ENCODE measurements around the gene RNU7-1. TPM values are rescaled to one million over a fixed set of nuclear protein-coding genes. Genes with fewer than 3 reads are reported as not detected.

RNU7-1 gene
- total and polyA plus RNA-seq, 10 donors = not detected

DNA sequence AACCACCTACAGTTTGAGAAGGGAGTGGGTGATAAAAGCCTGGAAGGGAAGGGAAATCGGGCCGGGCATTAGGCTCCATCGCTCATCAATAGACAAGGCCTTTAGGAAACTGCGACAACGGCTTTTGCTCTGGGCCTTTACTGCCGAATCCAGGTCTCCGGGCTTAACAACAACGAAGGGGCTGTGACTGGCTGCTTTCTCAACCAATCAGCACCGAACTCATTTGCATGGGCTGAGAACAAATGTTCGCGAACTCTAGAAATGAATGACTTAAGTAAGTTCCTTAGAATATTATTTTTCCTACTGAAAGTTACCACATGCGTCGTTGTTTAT lies 261 bp upstream of the RNU7-1 start:
- Histone ChIP-seq H3K4me1 (peaks cover 42 to 80% (median 68%) of the 10 kb centered on the region in 6 donors), H3K36me3 (peaks cover 0 to 30% (median 4%) of the 10 kb centered on the region in 6 donors), H3K27ac (peak overlapping the region; percentile 92 to 99 (median 96)), H3K4me3 (peak overlapping the region in 6 of 8 donors; percentile 62 to 81 (median 74)), H3K9me3 (no peaks in the 10 kb centered on the region), H3K27me3 (replicated peaks in 1 of 7) (no peaks in the 10 kb centered on the region)
- WGBS, 5 donors = 1 to 2% (median 1%) methylated on average over 13 of the region's 13 CpGs
- DNase-seq = peak; percentile 92
- intact Hi-C loops (cut with DNase I; ENCODE audit: low total_unique reads) = loop anchor here (10.0 kb wide), 1 partner anchor 171 kb away; no protein-coding TSS in a partner anchor
- TF ChIP-seq POLR2A (IDR thresholded peaks at IDR 0.05) (no peak), POLR2AphosphoS5 (IDR thresholded peaks at IDR 0.05) (no peak)
- TF ChIP-seq, protein P1, sequence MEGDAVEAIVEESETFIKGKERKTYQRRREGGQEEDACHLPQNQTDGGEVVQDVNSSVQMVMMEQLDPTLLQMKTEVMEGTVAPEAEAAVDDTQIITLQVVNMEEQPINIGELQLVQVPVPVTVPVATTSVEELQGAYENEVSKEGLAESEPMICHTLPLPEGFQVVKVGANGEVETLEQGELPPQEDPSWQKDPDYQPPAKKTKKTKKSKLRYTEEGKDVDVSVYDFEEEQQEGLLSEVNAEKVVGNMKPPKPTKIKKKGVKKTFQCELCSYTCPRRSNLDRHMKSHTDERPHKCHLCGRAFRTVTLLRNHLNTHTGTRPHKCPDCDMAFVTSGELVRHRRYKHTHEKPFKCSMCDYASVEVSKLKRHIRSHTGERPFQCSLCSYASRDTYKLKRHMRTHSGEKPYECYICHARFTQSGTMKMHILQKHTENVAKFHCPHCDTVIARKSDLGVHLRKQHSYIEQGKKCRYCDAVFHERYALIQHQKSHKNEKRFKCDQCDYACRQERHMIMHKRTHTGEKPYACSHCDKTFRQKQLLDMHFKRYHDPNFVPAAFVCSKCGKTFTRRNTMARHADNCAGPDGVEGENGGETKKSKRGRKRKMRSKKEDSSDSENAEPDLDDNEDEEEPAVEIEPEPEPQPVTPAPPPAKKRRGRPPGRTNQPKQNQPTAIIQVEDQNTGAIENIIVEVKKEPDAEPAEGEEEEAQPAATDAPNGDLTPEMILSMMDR (IDR thresholded peaks at IDR 0.05 in 8 of 11, conservative IDR thresholded peaks at IDR 0.05 in 3 of 11) = no peak

DNA sequence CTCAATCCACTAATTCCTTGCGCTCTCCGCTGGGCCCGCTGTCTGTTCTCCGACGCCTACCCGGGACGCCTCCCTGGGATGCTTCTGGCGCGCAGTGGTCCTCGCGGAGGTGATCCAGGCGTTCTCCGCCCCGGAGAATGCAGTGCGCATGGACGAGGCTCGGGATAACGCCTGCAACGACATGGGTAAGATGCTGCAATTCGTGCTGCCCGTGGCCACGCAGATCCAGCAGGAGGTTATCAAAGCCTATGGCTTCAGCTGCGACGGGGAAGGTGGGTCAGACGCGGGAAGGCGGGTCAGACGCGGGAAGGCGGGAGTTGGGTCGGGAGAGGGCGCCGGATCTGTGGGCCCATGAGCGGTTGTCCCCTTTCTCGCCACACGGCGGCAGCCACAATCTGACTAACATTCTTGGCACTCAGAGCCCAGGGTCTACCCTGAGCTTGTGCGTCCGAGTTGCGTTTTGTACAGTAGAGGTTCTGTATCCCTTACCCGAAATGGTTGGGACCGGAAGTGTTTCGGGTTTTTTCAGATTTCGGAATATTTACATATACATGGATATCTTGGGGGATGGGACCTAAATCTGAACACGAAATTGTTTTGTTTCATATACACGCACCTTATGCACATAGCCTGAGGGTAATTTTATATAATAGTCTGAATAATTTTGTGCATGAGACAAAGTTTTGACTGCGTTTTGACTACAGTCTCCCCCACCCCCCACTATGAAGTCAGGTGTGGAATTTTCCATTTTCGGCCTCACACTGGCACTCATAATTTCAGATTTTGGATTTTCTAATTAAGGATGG lies 968 bp downstream of the RNU7-1 start:
- H3K4me3 ChIP-seq = peak overlapping the region; percentile 47 to 81 (median 73)
- intact Hi-C loops (cut with DNase I; ENCODE audit: low total_unique reads) = loop anchor here (10.0 kb wide), 1 partner anchor 170 kb away; no protein-coding TSS in a partner anchor
- peaks cover 48 to 84% (median 70%) of the 10 kb centered on the region in 6 donors for H3K4me1 ChIP-seq
- no peaks in the 10 kb centered on the region for H3K9me3 ChIP-seq
- 2 to 6% (median 3%) methylated on average over 23 to 48 of the region's 48 CpGs for WGBS, 5 donors
- DNase-seq = peak; percentile 96
- TF ChIP-seq POLR2AphosphoS5 (IDR thresholded peaks at IDR 0.05) (peak; percentile 82 to 88 (median 82)), POLR2A (IDR thresholded peaks at IDR 0.05) (peak in 1 of 3 donors; percentile 4)
- TF ChIP-seq, protein P1 (IDR thresholded peaks at IDR 0.05 in 8 of 11, conservative IDR thresholded peaks at IDR 0.05 in 3 of 11) = peak; percentile 89 to 98 (median 95)
- H3K27me3 ChIP-seq (replicated peaks in 1 of 7) = no peaks in the 10 kb centered on the region
- H3K27ac ChIP-seq = peak overlapping the region; percentile 92 to 99 (median 96)
- H3K36me3 ChIP-seq = peaks cover 0 to 28% (median 4%) of the 10 kb centered on the region in 6 donors

DNA sequence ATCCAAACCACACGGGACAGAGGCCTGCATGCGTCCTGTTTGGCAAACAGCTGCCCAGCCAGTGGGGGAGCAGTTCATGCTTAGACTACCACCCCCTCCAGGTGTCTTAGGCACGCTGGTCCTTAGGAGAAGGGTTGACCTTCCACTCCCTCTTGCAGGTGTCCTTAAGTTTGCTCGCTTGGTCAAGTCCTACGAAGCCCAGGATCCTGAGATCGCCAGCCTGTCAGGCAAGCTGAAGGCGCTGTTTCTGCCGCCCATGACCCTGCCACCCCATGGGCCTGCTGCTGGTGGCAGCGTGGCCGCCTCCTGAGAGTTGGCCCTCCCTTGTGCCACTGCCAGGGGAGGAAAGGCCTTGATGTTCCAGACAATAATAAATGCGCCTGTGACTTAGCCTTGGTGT lies 2.0 kb downstream of the RNU7-1 start:
- WGBS, 5 donors = 54 to 77% (median 68%) methylated on average over 8 to 11 of the region's 11 CpGs
- peak; percentile 79 for DNase-seq
- H3K27ac ChIP-seq = peak overlapping the region; percentile 80 to 99 (median 96)
- H3K9me3 ChIP-seq = no peaks in the 10 kb centered on the region
- no peaks in the 10 kb centered on the region for H3K27me3 ChIP-seq (replicated peaks in 1 of 7)
- intact Hi-C loops (cut with DNase I; ENCODE audit: low total_unique reads) = loop anchor here (10.0 kb wide), 1 partner anchor 169 kb away; no protein-coding TSS in a partner anchor
- H3K4me1 ChIP-seq = peaks cover 53 to 94% (median 80%) of the 10 kb centered on the region in 6 donors
- H3K4me3 ChIP-seq = peak overlapping the region in 6 of 8 donors; percentile 14 to 81 (median 36)
- TF ChIP-seq, protein P1 (IDR thresholded peaks at IDR 0.05 in 8 of 11, conservative IDR thresholded peaks at IDR 0.05 in 3 of 11) = no peak
- TF ChIP-seq POLR2A (IDR thresholded peaks at IDR 0.05) (no peak), POLR2AphosphoS5 (IDR thresholded peaks at IDR 0.05) (no peak)
- H3K36me3 ChIP-seq = peaks cover 0 to 21% (median 4%) of the 10 kb centered on the region in 6 donors

All from spleen (tissue), 11 donors.